HG02938 (cell line): ENCODE data around the gene JDP2.
A peak's percentile ranks its signal among the peaks of the same experiment; 100 is the strongest.

Experiments
- ATAC-seq: cut with Tn5 transposase; IDR thresholded peaks from one replicate; pipeline ENCODE4 v1.9.1; 2021; ENCODE audit warnings: mild to moderate bottlenecking, moderate library complexity; ENCODE audit not compliant: unreplicated experiment

Gene JDP2

GRCh38 chr14:75511201-75511600 lies 83.4 kb downstream of the JDP2 start:
- ATAC-seq, result no peak

DNA sequence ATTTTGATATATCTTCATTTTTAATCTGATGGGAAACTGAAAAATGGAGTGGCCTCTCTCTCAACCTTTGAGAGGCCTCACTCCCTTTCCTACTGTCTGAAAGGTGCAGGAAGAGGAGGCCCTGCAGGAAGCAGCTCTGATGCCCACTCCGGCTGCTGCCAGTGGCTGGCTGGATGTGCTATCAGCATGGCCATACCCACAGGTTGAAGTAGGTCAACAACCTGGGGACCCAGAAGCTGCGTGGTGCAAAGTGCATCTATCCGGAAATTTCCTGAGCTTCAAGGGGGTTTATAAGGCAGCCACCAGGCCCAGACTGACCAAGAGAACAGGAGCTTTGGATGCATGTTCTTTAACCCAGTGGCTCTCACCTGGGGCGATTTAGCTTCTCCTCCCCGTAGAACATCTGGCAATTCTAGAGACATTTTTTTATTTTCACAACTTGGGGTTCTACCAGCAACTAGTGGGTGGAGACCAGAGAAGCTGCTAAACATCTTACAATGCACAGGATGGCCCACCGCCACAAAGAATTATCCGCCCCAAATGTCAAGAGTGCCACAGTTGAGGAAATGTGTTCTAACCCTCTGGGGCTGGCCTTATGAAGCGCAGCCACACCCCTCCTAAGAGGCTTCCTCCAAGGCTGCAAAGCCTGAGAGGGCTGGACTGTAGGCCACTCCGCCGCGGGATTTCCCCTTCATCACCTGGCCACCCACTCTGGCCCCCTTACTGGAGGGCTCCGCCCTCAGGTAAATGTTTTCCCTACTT lies 86.3 kb downstream of the JDP2 start:
- peak; percentile 33 for ATAC-seq

DNA sequence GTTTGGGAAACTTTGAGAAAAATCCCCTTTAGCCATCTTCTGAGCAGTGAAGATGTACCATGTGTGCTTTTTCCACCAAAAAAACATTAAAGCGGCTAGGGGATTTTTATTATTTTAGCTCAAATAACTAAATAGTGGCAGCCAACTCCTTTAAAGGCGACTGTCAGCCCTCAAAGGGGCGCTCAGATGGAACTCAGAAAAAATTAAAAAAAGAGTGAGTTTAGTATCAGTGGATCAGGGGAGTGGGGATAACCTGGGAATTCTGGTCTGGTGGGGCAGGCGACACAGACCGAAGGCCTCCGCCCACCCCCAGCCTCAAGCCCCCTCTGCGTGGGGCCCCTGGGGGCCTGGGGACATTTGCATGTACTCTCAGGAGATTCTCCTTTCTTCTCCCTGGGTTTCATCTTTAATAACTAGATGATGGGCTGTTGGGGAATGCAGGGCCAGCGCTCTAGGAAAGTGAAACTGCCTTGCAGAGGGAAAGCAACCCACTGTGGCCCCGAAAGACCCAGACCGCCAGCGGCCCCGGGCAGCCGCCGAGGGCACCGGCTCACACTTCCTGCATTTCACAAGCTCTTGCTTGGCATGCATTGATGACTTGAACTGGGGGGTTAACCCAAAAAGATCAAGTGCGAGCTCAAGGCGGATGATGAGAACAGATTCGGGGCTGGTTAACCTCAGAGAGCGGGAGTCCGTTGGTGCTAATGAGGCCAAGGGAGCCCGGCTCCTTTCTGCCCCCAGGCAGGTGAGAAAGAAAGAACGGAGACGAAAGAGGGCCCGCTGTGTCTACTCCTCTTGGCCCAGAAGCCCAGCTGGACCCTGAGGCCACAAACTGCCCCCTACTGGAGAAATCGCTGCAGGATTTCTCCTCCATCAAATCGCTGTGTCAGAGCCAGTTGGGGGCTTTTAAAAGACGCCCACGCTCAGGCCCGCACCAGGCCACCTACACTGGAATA lies 87.1 kb downstream of the JDP2 start:
- ATAC-seq, result peak; percentile 39

- peak; percentile 42 for ATAC-seq
Measured at GRCh38 chr14:75515629-75515996, 87.8 kb downstream of the JDP2 start.

GRCh38 chr14:75518625-75519024 lies 90.8 kb downstream of the JDP2 start:
- no peak for ATAC-seq

DNA sequence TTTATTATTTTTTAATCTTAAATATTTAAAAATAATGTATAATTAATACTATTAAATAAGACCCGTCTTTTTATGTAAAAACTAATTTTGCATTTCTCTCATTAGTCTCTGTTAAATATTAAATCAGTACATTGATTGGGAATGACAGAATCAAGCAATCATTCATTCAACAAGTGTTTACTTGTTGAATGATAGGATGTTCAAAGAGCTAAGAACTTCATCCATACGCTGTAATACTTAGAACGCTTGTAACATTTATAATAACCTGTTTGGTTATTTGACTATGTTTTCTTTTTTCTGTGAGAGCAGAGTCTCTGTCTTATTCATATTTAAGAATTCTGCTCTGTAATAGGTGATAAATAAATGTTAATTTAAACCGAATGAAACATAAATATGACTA lies 91.6 kb downstream of the JDP2 start:
- ATAC-seq, result no peak

DNA sequence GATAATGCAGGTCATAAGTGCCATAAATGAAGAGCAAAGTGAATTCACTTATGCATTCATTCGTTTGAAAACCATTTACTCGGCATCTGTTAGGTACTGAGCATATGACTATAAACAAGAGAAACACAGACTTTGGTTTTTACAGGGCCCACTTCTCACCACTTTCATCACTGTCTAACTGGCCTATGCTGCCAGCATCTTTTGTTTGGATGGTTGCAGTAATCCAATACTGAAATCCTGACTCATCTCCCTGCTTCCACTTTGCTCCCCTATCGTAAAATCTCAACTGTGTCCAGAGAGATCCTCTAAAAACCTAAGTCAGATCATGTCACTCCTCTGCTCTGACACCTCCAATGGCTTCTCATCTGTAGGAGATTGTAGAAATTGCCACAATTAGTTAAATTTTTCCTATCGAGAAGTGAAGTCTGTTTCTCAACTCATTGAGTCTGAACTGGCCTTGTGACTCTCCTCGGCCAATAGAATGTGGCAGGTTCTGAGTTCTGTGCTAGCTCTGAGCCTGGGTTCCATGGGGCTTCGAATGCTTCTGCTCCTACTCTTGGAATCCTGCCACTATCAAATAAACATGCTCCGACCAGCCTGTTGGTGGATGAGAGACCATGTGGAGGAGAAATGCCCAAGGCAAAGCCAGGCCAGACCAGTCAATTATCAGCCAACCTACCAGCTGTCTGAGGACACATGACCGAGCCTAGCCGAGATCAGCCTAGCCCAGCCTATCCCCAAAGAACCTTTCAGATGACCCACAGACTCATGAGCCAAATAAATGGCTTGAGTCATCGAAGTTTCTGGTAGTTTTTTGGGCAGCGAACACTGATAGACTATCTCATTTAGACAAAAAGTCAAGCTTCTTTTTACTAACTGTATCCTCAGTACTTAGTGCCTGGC lies 92.3 kb downstream of the JDP2 start:
- ATAC-seq, result no peak

DNA sequence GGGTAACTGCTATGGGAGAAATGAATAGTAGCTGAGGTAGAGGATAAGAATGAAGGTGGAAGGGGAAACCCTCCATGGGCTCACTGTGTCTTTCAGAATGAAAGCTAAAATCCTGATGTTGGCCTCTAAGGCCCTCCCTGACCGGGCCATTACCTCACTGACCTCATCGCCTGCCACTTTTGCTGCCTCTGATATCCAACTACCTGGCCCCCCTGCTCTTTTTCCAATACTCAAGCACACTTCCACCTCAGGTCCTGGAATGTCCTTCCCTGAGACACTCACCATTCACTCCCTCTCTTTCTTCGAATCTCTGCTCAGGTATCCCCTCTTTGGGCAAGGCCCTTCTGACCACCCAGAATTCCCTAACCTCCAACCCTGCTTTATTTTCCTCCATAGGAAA lies 93.0 kb downstream of the JDP2 start:
- ATAC-seq, result no peak

DNA sequence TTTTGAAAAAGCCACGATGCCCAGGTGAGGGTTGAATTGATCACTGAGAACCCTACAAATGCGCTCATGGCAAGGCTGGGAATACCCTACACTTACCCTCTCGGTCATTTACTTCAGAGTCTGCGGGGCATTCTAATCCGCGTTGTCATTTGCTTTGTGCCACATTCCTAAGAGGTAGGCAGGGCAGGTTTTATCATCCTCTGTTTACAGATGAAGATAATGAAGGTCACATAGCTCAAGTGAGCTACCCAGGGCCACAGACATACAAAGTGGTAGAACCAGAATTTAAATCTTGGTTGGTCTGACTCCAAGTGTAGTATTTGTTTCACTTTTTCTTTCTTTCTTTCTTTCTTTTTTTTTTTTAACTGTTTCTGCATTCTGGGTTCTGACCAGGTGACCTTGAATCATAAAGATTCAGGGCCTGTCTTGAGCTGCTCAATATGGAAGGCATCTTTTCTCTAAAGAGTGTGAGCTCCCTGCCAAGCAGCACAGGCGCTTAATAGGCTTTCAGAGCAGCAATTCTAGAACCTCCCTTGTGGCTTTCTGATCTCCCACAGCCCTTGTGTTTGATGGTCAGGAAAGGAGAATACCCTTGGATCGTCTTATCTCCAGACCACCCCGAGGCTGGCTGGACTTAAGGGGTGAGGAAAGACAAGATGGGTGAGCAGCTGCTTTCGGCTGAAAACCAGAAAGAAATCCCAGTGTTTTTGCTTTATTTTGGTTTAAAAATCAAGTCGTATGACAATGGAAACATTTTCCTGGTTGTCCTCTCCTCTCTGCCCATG lies 93.8 kb downstream of the JDP2 start:
- no peak for ATAC-seq

GRCh38 chr14:75522224-75522982 lies 94.6 kb downstream of the JDP2 start, which contains the start of gene BATF:
BATF (plus strand) TSS chr14:75522469; CDS start chr14:75522683, 214 bp downstream.
- peak; percentile 56 for ATAC-seq

- ATAC-seq, result no peak
Measured at GRCh38 chr14:75522983-75523318, 95.1 kb downstream of the JDP2 start.
